SK-N-MC (cell line): ENCODE results near the gene AKAP6.

Experiments used
- EZH2 ChIP-seq: fragments of 200-600 bp; sonication (generic); IDR thresholded peaks from one replicate; pipeline ENCODE4 v1.6.1; 2017; ENCODE audit warnings: antibody characterized with exemption
- FOXP2 ChIP-seq: optimal IDR thresholded peaks from 2 replicates; pipeline ENCODE3; 2011; ENCODE audit warnings: mild to moderate bottlenecking, moderate library complexity; ENCODE audit not compliant: insufficient read depth; ENCODE audit errors: extremely low read length, control extremely low read depth
- POLR2AphosphoS5 ChIP-seq: IDR thresholded peaks from 2 replicates; pipeline ENCODE4 v1.6.1; 2012; ENCODE audit warnings: mild to moderate bottlenecking, low read depth, low read length, borderline replicate concordance

DNA sequence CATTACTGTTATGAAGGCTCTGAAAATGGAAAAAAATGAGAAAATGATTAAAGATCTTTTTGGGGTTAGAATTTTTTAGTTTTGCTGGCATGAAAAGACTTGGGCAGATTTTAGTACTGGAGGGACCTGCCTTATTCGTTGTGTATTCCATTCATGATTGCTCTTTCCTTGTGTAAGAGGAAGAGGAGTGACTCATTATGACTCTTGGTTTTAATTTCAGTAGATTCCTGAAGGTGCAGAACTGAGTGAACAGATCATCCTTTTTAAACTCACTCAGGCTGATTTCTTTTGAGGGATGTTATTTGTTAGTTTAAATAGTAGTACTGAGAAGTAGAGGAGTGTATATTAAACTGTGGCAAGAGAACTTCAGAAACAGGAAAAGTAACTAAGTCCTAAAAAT lies 41.6 kb downstream of the AKAP6 start:
- no peak for TF ChIP-seq EZH2
- TF ChIP-seq POLR2AphosphoS5: no peak
- no peak for TF ChIP-seq FOXP2
